NT2/D1 (cell line): ENCODE measurements around the gene TENM4.

ENCODE experiments used
- YY1 ChIP-seq: IDR thresholded peaks from 2 replicates; pipeline ENCODE4 v1.6.1; 2011; ENCODE audit not compliant: insufficient read length, insufficient read depth
- ZNF274 ChIP-seq: IDR thresholded peaks from 2 replicates; pipeline ENCODE4 v1.6.1; 2011; ENCODE audit warnings: mild to moderate bottlenecking, low read depth, low read length

DNA sequence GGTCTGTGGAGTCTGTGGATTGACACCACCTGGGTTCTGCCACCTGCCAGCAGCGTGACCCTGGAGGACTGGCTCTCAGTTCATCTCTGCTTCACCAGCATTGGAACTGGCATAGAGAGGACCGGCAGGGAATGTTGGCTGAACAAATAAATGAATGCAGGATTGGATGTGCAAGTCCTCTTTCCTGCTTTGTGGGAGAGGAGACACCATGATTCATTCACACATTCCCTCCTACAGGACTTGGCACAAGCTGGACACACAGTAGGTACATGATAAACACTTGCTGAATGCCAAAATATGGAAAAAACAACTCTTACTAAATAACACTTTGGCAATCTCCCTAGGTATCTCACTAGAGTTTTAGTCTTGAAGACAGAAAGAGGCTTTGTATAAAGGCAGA lies 749.6 kb downstream of the TENM4 start:
- TF ChIP-seq ZNF274 (no peak), YY1 (no peak)
